GM12878 (cell line): Measurements from ENCODE around the gene MYL12A. TPM values are rescaled to one million over a fixed set of nuclear protein-coding genes. Genes with fewer than 3 reads are reported as not detected.

Experiments used
- ATF2 ChIP-seq: IDR thresholded peaks from 2 replicates; pipeline ENCODE4 v1.6.1; 2012; ENCODE audit warnings: low read length, inconsistent platforms
- ATF3 ChIP-seq: IDR thresholded peaks from 2 replicates; pipeline ENCODE4 v1.6.1; 2011; ENCODE audit warnings: low read depth, mild to moderate bottlenecking, low read length, moderate library complexity, borderline replicate concordance; ENCODE audit errors: extremely low read depth
- CBFB ChIP-seq: IDR thresholded peaks from 2 replicates; pipeline ENCODE4 v1.6.1; 2016; ENCODE audit warnings: antibody characterized with exemption, low read depth
- CBX5 ChIP-seq: sonication (generic); IDR thresholded peaks from 2 replicates; pipeline ENCODE4 v1.6.1; 2016; ENCODE audit warnings: low read depth, moderate library complexity, mild to moderate bottlenecking, inconsistent platforms
- EP300 ChIP-seq, 2 experiments: fragments of 150-350 bp in 1 of 2; IDR thresholded peaks; 2 replicates each; pipeline ENCODE4 v1.6.1; 2011 to 2012; ENCODE audit warnings: low read depth in 2 of 2, low read length in 2 of 2, borderline replicate concordance in 1 of 2, improper control_type of control experiment in 1 of 2, inconsistent platforms in 1 of 2; ENCODE audit not compliant: control insufficient read depth in 1 of 2
- ESRRA ChIP-seq: IDR thresholded peaks from 2 replicates; pipeline ENCODE4 v1.6.1; 2012; ENCODE audit warnings: mild to moderate bottlenecking, low read length, improper control_type of control experiment
- FOS ChIP-seq: IDR thresholded peaks from 3 replicates; pipeline ENCODE4 v1.6.1; 2011; ENCODE audit warnings: borderline replicate concordance; ENCODE audit not compliant: insufficient read length; ENCODE audit errors: extremely low read depth
- GABPA ChIP-seq: IDR thresholded peaks from 2 replicates; pipeline ENCODE4 v1.6.1; 2014; ENCODE audit warnings: antibody characterized with exemption, low read depth, mild to moderate bottlenecking, inconsistent platforms
- IRF3 ChIP-seq: fragments of 450-650 bp; IDR thresholded peaks from 2 replicates; pipeline ENCODE4 v1.6.1; 2014; ENCODE audit warnings: mild to moderate bottlenecking
- MEF2A ChIP-seq: IDR thresholded peaks from 2 replicates; pipeline ENCODE4 v1.6.1; 2011; ENCODE audit warnings: low read depth, mild to moderate bottlenecking, low read length, moderate library complexity; ENCODE audit not compliant: insufficient read depth
- MTA2 ChIP-seq: fragments of 450-650 bp; IDR thresholded peaks from 2 replicates; pipeline ENCODE4 v1.6.1; 2016; ENCODE audit warnings: low read depth, mild to moderate bottlenecking, moderate library complexity
- MYC ChIP-seq: IDR thresholded peaks from 2 replicates; pipeline ENCODE4 v1.6.1; 2011; ENCODE audit warnings: mild to moderate bottlenecking, low read length, moderate library complexity, inconsistent platforms; ENCODE audit not compliant: insufficient read depth, insufficient replicate concordance, insufficient read length, severe bottlenecking
- NR2F1 ChIP-seq: fragments of 450-650 bp; conservative IDR thresholded peaks from 2 replicates; pipeline ENCODE4 v1.6.1; 2017; ENCODE audit warnings: mild to moderate bottlenecking
- PAX8 ChIP-seq: fragments of 450-650 bp; IDR thresholded peaks from 2 replicates; pipeline ENCODE4 v1.6.1; 2017; ENCODE audit warnings: mild to moderate bottlenecking, moderate library complexity
- PML ChIP-seq: IDR thresholded peaks from 2 replicates; pipeline ENCODE4 v1.6.1; 2012; ENCODE audit warnings: low read length, inconsistent platforms
- RFX5 ChIP-seq: IDR thresholded peaks from 2 replicates; pipeline ENCODE4 v1.6.1; 2011; ENCODE audit warnings: low read depth, low read length, improper control_type of control experiment
- STAT1 ChIP-seq: fragments of 450-650 bp; conservative IDR thresholded peaks from 2 replicates; pipeline ENCODE4 v1.6.1; 2014; ENCODE audit warnings: antibody characterized with exemption, mild to moderate bottlenecking
- STAT3 ChIP-seq: IDR thresholded peaks from 2 replicates; pipeline ENCODE4 v1.6.1; 2011; ENCODE audit warnings: low read depth, low read length, improper control_type of control experiment
- TAF1 ChIP-seq: IDR thresholded peaks from 2 replicates; pipeline ENCODE4 v1.6.1; 2011; ENCODE audit warnings: mild to moderate bottlenecking, low read depth, low read length, borderline replicate concordance
- TARDBP ChIP-seq: IDR thresholded peaks from 2 replicates; pipeline ENCODE4 v1.6.1; 2016; ENCODE audit warnings: borderline replicate concordance
- TCF12 ChIP-seq: IDR thresholded peaks from 2 replicates; pipeline ENCODE4 v1.6.1; 2011; ENCODE audit warnings: low read depth, mild to moderate bottlenecking, low read length
- ZBTB33 ChIP-seq: fragments of 450-650 bp; IDR thresholded peaks from 2 replicates; pipeline ENCODE4 v1.6.1; 2017; ENCODE audit warnings: mild to moderate bottlenecking
- polyA plus RNA-seq, 11 experiments: library from polyadenylated mRNA; depleted of rRNA in 4 of 11; unstranded in 6 of 11; stranded (reverse) in 5 of 11; fragments of >200 nt; fragmentation: Nextera tagmentation in 4 of 11; fragmentation: Illumina TruSeq in 1 of 11; extraction: Ambion mirVana in 4 of 11; extraction: Trizol in 1 of 11; gene quantifications; 1 replicate in 1 of 11; 2 replicates in 10 of 11; pipeline versions ENCODE4 v1.2.1 to v1.2.3, GENCODE V29; 2011 to 2016; ENCODE audit warnings: inconsistent platforms in 2 of 11, missing spikeins in 2 of 11, low read depth in 1 of 11
- total RNA-seq, 4 experiments: library from RNA; depleted of rRNA in 3 of 4; stranded (reverse); fragments of >200 nt in 3 of 4; fragmentation: Illumina TruSeq in 1 of 4; extraction: Trizol in 1 of 4; gene quantifications; 2 replicates each; pipeline versions ENCODE4 v1.2.1 to v1.2.3, GENCODE V29; 2013 to 2021

Gene MYL12A
- total and polyA plus RNA-seq, 10 of the 15 experiments (the other 5 are each of a cell fraction or from before 2014, with no cell fraction given) = 488 to 1,663 (median 924) TPM

- TF ChIP-seq GABPA = peak; percentile 85
- TF ChIP-seq ATF2 = no peak
- no peak for TF ChIP-seq MEF2A
- peak; percentile 74; the same call in 1 of the 2 replicates for TF ChIP-seq PAX8
- no peak for TF ChIP-seq STAT3
- no peak for TF ChIP-seq ATF3
- TF ChIP-seq IRF3 = 0 out of 2 replicates have a peak, but pooled peaks have one; percentile 30
- TF ChIP-seq MYC = no peak
- TF ChIP-seq ZBTB33 = no peak
- TF ChIP-seq STAT1 = 0 out of 2 replicates have a peak, but pooled peaks have one; percentile 49
- no peak; the same call in 1 of the 2 replicates for TF ChIP-seq MTA2
- TF ChIP-seq RFX5 = no peak
- TF ChIP-seq TAF1 = peak; percentile 79; the same call in 1 of the 2 replicates
- TF ChIP-seq TCF12 = peak; percentile 54; the same call in 1 of the 2 replicates
- TF ChIP-seq EP300 (IDR thresholded peaks at IDR 0.05; ENCODE audit: borderline replicate concordance in 1 of 2, control insufficient read depth in 1 of 2, low read depth in 2 of 2, low read length in 2 of 2) = no peak
- TF ChIP-seq CBX5 = no peak
- no peak for TF ChIP-seq FOS
- TF ChIP-seq CBFB = peak; percentile 43; the same call in 1 of the 2 replicates
- TF ChIP-seq ESRRA = no peak
- TF ChIP-seq NR2F1 = peak; percentile 90
- no peak for TF ChIP-seq TARDBP
- TF ChIP-seq PML = peak; percentile 64
Measured at GRCh38 chr18:3261373-3262233, 14.0 kb downstream of the MYL12A start, which contains the start of gene MYL12B (continued).
